ENCODE data around the gene ELOF1. TPM values are rescaled to one million over a fixed set of nuclear protein-coding genes. Genes with fewer than 3 reads are reported as not detected.

Gene ELOF1
- total and polyA plus RNA-seq, 7 donors: 27.2 to 67.3 (median 47.9) TPM

- H3K4me1 ChIP-seq: peaks cover 0 to 60% (median 48%) of the 10 kb centered on the region in 4 donors
- peak overlapping the region; percentile 87 to 99 (median 98) for H3K27ac ChIP-seq
- DNase-seq: peak; percentile 64
- no peaks in the 10 kb centered on the region for H3K27me3 ChIP-seq
- intact Hi-C loops (cut with DNase I): no loop called here
- peaks cover 23 to 62% (median 38%) of the 10 kb centered on the region in 4 donors for H3K36me3 ChIP-seq
- WGBS, 2 donors: 80 to 84% methylated on average over 20 of the region's 20 CpGs
- H3K4me3 ChIP-seq: no peak overlapping the region
- H3K9me3 ChIP-seq: no peaks in the 10 kb centered on the region
- TF ChIP-seq EP300 (IDR thresholded peaks at IDR 0.05): no peak
- TF ChIP-seq POLR2AphosphoS5 (IDR thresholded peaks at IDR 0.05): no peak
- no peak for TF ChIP-seq CTCF (IDR thresholded peaks at IDR 0.05)
- TF ChIP-seq POLR2A (IDR thresholded peaks at IDR 0.05): no peak
These were observed 6.2 kb downstream of the ELOF1 start for GRCh38 chr19:11552666-11553372.

GRCh38 chr19:11551603-11552235, 7.3 kb downstream of the ELOF1 start:
- intact Hi-C loops (cut with DNase I): loop anchor here (1.0 kb wide), 1 partner anchor 10 kb away; no protein-coding TSS in a partner anchor
- Histone ChIP-seq H3K27me3 (no peaks in the 10 kb centered on the region), H3K4me3 (peak overlapping the region in 3 of 4 donors; percentile 13 to 28 (median 22)), H3K4me1 (peaks cover 0 to 59% (median 42%) of the 10 kb centered on the region in 4 donors), H3K9me3 (no peaks in the 10 kb centered on the region), H3K36me3 (peaks cover 31 to 73% (median 48%) of the 10 kb centered on the region in 4 donors), H3K27ac (peak overlapping the region; percentile 87 to 99 (median 98))
- WGBS, 2 donors: 83 to 85% methylated on average over 26 of the region's 26 CpGs
- peak; percentile 90 for DNase-seq
- peak; percentile 7 to 69 (median 54) for TF ChIP-seq POLR2AphosphoS5 (IDR thresholded peaks at IDR 0.05)
- TF ChIP-seq CTCF (IDR thresholded peaks at IDR 0.05): peak; percentile 17 to 59 (median 45)
- peak in 1 of 4 donors; percentile 2 for TF ChIP-seq EP300 (IDR thresholded peaks at IDR 0.05)
- TF ChIP-seq POLR2A (IDR thresholded peaks at IDR 0.05): no peak

- no peak for TF ChIP-seq CTCF (IDR thresholded peaks at IDR 0.05)
- peak in 3 of 4 donors; percentile 36 to 51 (median 49) for TF ChIP-seq POLR2AphosphoS5 (IDR thresholded peaks at IDR 0.05)
- TF ChIP-seq POLR2A (IDR thresholded peaks at IDR 0.05): no peak
These were observed 8.8 kb downstream of the ELOF1 start for GRCh38 chr19:11550265-11550664.

GRCh38 chr19:11549386-11549953, 9.6 kb downstream of the ELOF1 start:
- peaks cover 41 to 82% (median 53%) of the 10 kb centered on the region in 4 donors for H3K36me3 ChIP-seq
- TF ChIP-seq CTCF (IDR thresholded peaks at IDR 0.05): no peak
- peak; percentile 23 to 75 (median 52) for TF ChIP-seq POLR2AphosphoS5 (IDR thresholded peaks at IDR 0.05)
- no peak for TF ChIP-seq POLR2A (IDR thresholded peaks at IDR 0.05)
- DNase-seq: no peak
- intact Hi-C loops (cut with DNase I): no loop called here
- H3K4me3 ChIP-seq: no peak overlapping the region
- no peaks in the 10 kb centered on the region for H3K27me3 ChIP-seq
- WGBS, 2 donors: 92 to 93% methylated on average over 24 of the region's 24 CpGs
- H3K27ac ChIP-seq: peak overlapping the region; percentile 87 to 99 (median 98)
- peaks cover 0 to 77% (median 56%) of the 10 kb centered on the region in 4 donors for H3K4me1 ChIP-seq
- no peaks in the 10 kb centered on the region for H3K9me3 ChIP-seq

More at GRCh38 chr19:11550265-11550664, 8.8 kb downstream of the ELOF1 start:
- H3K36me3 ChIP-seq: peaks cover 41 to 81% (median 55%) of the 10 kb centered on the region in 4 donors
- no peak for DNase-seq
- H3K9me3 ChIP-seq: no peaks in the 10 kb centered on the region
- WGBS, 2 donors: 87 to 95% methylated on average over 8 of the region's 8 CpGs
- no peaks in the 10 kb centered on the region for H3K27me3 ChIP-seq
- H3K4me3 ChIP-seq: no peak overlapping the region
- H3K27ac ChIP-seq: peak overlapping the region; percentile 87 to 99 (median 98)
- H3K4me1 ChIP-seq: peaks cover 0 to 69% (median 49%) of the 10 kb centered on the region in 4 donors
- intact Hi-C loops (cut with DNase I): no loop called here
